HG02938 (cell line): ENCODE measurements around the gene SLC6A9.

Experiments
- ATAC-seq: cut with Tn5 transposase; IDR thresholded peaks from one replicate; pipeline ENCODE4 v1.9.1; 2021; ENCODE audit warnings: mild to moderate bottlenecking, moderate library complexity; ENCODE audit not compliant: unreplicated experiment

Gene SLC6A9

GRCh38 chr1:44008259-44008658 is 23.0 kb downstream of the SLC6A9 start:
- ATAC-seq, result no peak

GRCh38 chr1:44002606-44003157 is 28.6 kb downstream of the SLC6A9 start:
- ATAC-seq, result no peak

- no peak for ATAC-seq
Observed at GRCh38 chr1:44002165-44002564, 29.1 kb downstream of the SLC6A9 start.

- ATAC-seq, result no peak
Observed at GRCh38 chr1:44000122-44000665, 31.1 kb downstream of the SLC6A9 start.

- no peak for ATAC-seq
Observed at GRCh38 chr1:43999455-43999854, 31.8 kb downstream of the SLC6A9 start.

- ATAC-seq, result no peak
Observed at GRCh38 chr1:43998000-43998378, 33.3 kb downstream of the SLC6A9 start.

- ATAC-seq, result no peak
Observed at GRCh38 chr1:43997295-43997999, 33.8 kb downstream of the SLC6A9 start.

- no peak for ATAC-seq
Observed at GRCh38 chr1:43996733-43997115, 34.5 kb downstream of the SLC6A9 start.

GRCh38 chr1:43995984-43996732 is 35.1 kb downstream of the SLC6A9 start:
- ATAC-seq, result no peak

- ATAC-seq, result no peak
Observed at GRCh38 chr1:43994794-43995790, 36.2 kb downstream of the SLC6A9 start.

- no peak for ATAC-seq
Observed at GRCh38 chr1:43994071-43994470, 37.2 kb downstream of the SLC6A9 start.

- ATAC-seq, result no peak
Observed at GRCh38 chr1:43993206-43993914, 37.9 kb downstream of the SLC6A9 start.

- ATAC-seq, result no peak
Observed at GRCh38 chr1:43992232-43992995, 38.8 kb downstream of the SLC6A9 start.

- peak; percentile 72 for ATAC-seq
Observed at GRCh38 chr1:43991476-43992231, 39.6 kb downstream of the SLC6A9 start, which contains the start of gene CCDC24. TSS of gene CCDC24 (plus strand) at chr1:43991599. CDS start at chr1:43991879, 280 bp downstream.

GRCh38 chr1:43991200-43991475 is 40.1 kb downstream of the SLC6A9 start:
- no peak for ATAC-seq

GRCh38 chr1:43990271-43991199 is 40.7 kb downstream of the SLC6A9 start:
- ATAC-seq, result no peak

- ATAC-seq, result no peak
Observed at GRCh38 chr1:43987159-43987902, 43.9 kb downstream of the SLC6A9 start.
